Gastroesophageal sphincter (tissue), 4 donors: ENCODE results near the gene PLXNA2. TPM values are rescaled to one million over a fixed set of nuclear protein-coding genes. Genes with fewer than 3 reads are reported as not detected.

Experiments used
- ATAC-seq: fragments of 150-250 bp; one replicate; pipeline ENCODE4 v1.9.1; 2016; ENCODE audit warnings: mild to moderate bottlenecking, moderate library complexity
- H3K27ac ChIP-seq, 4 donors: fragments of 200-600 bp; sonication (generic) in 3 of 4; 1 replicate in 3 of 4; 2 replicates in 1 of 4; pipeline ENCODE4 v1.5.1; 2016 to 2019
- H3K27me3 ChIP-seq: fragments of 200-600 bp; sonication (generic); one replicate; pipeline ENCODE4 v1.5.1; 2019
- H3K36me3 ChIP-seq, 2 donors: fragments of 200-600 bp; sonication (generic); one replicate each; pipeline ENCODE4 v1.5.1; 2019; ENCODE audit warnings: control low read depth in 1 of 2
- H3K4me1 ChIP-seq, 3 donors: fragments of 200-600 bp; sonication (generic); 1 replicate in 2 of 3; 2 replicates in 1 of 3; pipeline ENCODE4 v1.5.1; 2016 to 2019; ENCODE audit warnings: control low read depth in 2 of 3
- H3K4me3 ChIP-seq, 2 donors: fragments of 200-600 bp; sonication (generic); one replicate each; pipeline ENCODE4 v1.5.1; 2019; ENCODE audit warnings: mild to moderate bottlenecking in 1 of 2, moderate library complexity in 1 of 2
- H3K9me3 ChIP-seq, 3 donors: fragments of 200-600 bp; sonication (generic); one replicate each; pipeline ENCODE4 v1.5.1; 2017 to 2019; ENCODE audit warnings: control low read depth in 2 of 3
- CTCF ChIP-seq, 4 experiments: fragments of 200-600 bp in 2 of 4; fragments of 450-650 bp in 2 of 4; sonication (generic) in 1 of 4; IDR thresholded peaks; one replicate each; pipeline ENCODE4 v1.5.1; 2017 to 2019; ENCODE audit warnings: antibody characterized with exemption in 4 of 4, mild to moderate bottlenecking in 2 of 4, moderate library complexity in 2 of 4
- EP300 ChIP-seq: sonication (generic); formaldehyde crosslinking; IDR thresholded peaks from one replicate; pipeline ENCODE4 v1.6.1; 2017; ENCODE audit warnings: antibody characterized with exemption, mild to moderate bottlenecking
- POLR2A ChIP-seq, 2 donors: fragments of 450-650 bp; IDR thresholded peaks; one replicate each; pipeline ENCODE4 v1.6.1; 2017; ENCODE audit warnings: antibody characterized with exemption in 2 of 2, mild to moderate bottlenecking in 2 of 2, moderate library complexity in 1 of 2
- POLR2AphosphoS5 ChIP-seq: sonication (generic); formaldehyde crosslinking; IDR thresholded peaks from one replicate; pipeline ENCODE4 v1.6.1; 2017; ENCODE audit warnings: antibody characterized with exemption
- WGBS, 2 donors: methylation state at CpG; one replicate each; pipeline ENCODE4 v1.1.5; 2018; ENCODE audit warnings: low coverage in 1 of 2; 5-methylcytosine and 5-hydroxymethylcytosine counted together
- total RNA-seq, 4 donors: library from RNA; depleted of rRNA; stranded (reverse); fragments of >200 nt; gene quantifications; one replicate each; pipeline ENCODE4 v1.1.0, GENCODE V29; 2016

Gene PLXNA2
- total RNA-seq, 4 donors from 2014 or later = 12.5 to 38.3 (median 32.0) TPM

GRCh38 chr1:208167261-208167869, 76.8 kb downstream of the PLXNA2 start:
- H3K27ac ChIP-seq = no peak overlapping the region
- no peaks in the 10 kb centered on the region for H3K27me3 ChIP-seq
- H3K36me3 ChIP-seq = no peaks in the 10 kb centered on the region
- 85 to 86% methylated on average over 4 to 10 of the region's 11 CpGs for WGBS, 2 donors
- no peak for TF ChIP-seq CTCF (IDR thresholded peaks at IDR 0.05)
- no peak for TF ChIP-seq EP300
- no peak for TF ChIP-seq POLR2AphosphoS5
- no peak for TF ChIP-seq POLR2A (IDR thresholded peaks at IDR 0.05)
- no peaks in the 10 kb centered on the region for H3K9me3 ChIP-seq
- H3K4me1 ChIP-seq = peaks cover 5 to 65% (median 17%) of the 10 kb centered on the region in 3 donors
- ATAC-seq = no peak
- H3K4me3 ChIP-seq = no peak overlapping the region

- Histone ChIP-seq H3K27me3 (no peaks in the 10 kb centered on the region), H3K36me3 (no peaks in the 10 kb centered on the region), H3K4me1 (peaks cover 9 to 65% (median 25%) of the 10 kb centered on the region in 3 donors), H3K4me3 (no peak overlapping the region), H3K9me3 (no peaks in the 10 kb centered on the region), H3K27ac (peak overlapping the region in 1 of 4 donors; percentile 21)
- no peak for ATAC-seq
- TF ChIP-seq EP300 = no peak
- TF ChIP-seq POLR2AphosphoS5 = no peak
- TF ChIP-seq CTCF (IDR thresholded peaks at IDR 0.05) = no peak
- TF ChIP-seq POLR2A (IDR thresholded peaks at IDR 0.05) = no peak
- WGBS, 2 donors = 91 to 95% methylated on average over 3 of the region's 4 CpGs
Measured at GRCh38 chr1:208166340-208167138, 77.6 kb downstream of the PLXNA2 start.

- Histone ChIP-seq H3K27me3 (no peaks in the 10 kb centered on the region), H3K36me3 (no peaks in the 10 kb centered on the region), H3K27ac (peak overlapping the region in 1 of 4 donors; percentile 21), H3K4me3 (no peak overlapping the region), H3K4me1 (peaks cover 16 to 69% (median 34%) of the 10 kb centered on the region in 3 donors), H3K9me3 (no peaks in the 10 kb centered on the region)
- TF ChIP-seq CTCF (IDR thresholded peaks at IDR 0.05) (no peak), EP300 (no peak), POLR2AphosphoS5 (no peak), POLR2A (IDR thresholded peaks at IDR 0.05) (no peak)
- WGBS, 2 donors = 30 to 57% methylated on average over 4 to 5 of the region's 6 CpGs
- peak; percentile 22 for ATAC-seq
Measured at GRCh38 chr1:208165659-208166058, 78.5 kb downstream of the PLXNA2 start.

GRCh38 chr1:208164609-208165008, 79.6 kb downstream of the PLXNA2 start:
- Histone ChIP-seq H3K4me1 (peaks cover 24 to 73% (median 34%) of the 10 kb centered on the region in 3 donors), H3K9me3 (no peaks in the 10 kb centered on the region), H3K36me3 (no peaks in the 10 kb centered on the region), H3K27ac (peak overlapping the region in 3 of 4 donors; percentile 4 to 83 (median 5)), H3K27me3 (no peaks in the 10 kb centered on the region), H3K4me3 (no peak overlapping the region)
- TF ChIP-seq POLR2A (IDR thresholded peaks at IDR 0.05) (no peak), EP300 (no peak), POLR2AphosphoS5 (no peak), CTCF (IDR thresholded peaks at IDR 0.05) (no peak)
- no peak for ATAC-seq
- WGBS, 2 donors = 49% methylated on average over 7 of the region's 12 CpGs; no CpG with 5 or more reads in 1 of the 2 donors
